HepG2 (cell line): ENCODE measurements around the gene FUT4. TPM values are rescaled to one million over a fixed set of nuclear protein-coding genes. Genes with fewer than 3 reads are reported as not detected.

Source experiments
- ARID4A ChIP-seq: sonication (generic); formaldehyde crosslinking; IDR thresholded peaks from 2 replicates; pipeline ENCODE4 v1.5.0; 2020; ENCODE audit warnings: mild to moderate bottlenecking, missing genetic modification reagents, borderline replicate concordance
- EEA1 ChIP-seq: sonication (generic); formaldehyde crosslinking; IDR thresholded peaks from 2 replicates; pipeline ENCODE4 v1.5.1; 2020; ENCODE audit warnings: mild to moderate bottlenecking, missing genetic modification reagents, borderline replicate concordance
- FOXA3 ChIP-seq: IDR thresholded peaks from 2 replicates; pipeline ENCODE4 v1.6.1; 2016; ENCODE audit warnings: missing genetic modification reagents, missing compliant biosample characterization
- HNF4A ChIP-seq: sonication (generic); formaldehyde crosslinking; IDR thresholded peaks from 2 replicates; pipeline ENCODE4 v1.4.0; 2020; ENCODE audit warnings: missing genetic modification reagents
- MEIS2 ChIP-seq: sonication (generic); formaldehyde crosslinking; IDR thresholded peaks from 2 replicates; pipeline ENCODE4 v1.9.0; 2021; ENCODE audit warnings: mild to moderate bottlenecking, missing genetic modification reagents
- NR1H2 ChIP-seq: sonication (generic); formaldehyde crosslinking; IDR thresholded peaks from 2 replicates; pipeline ENCODE4 v1.8.1; 2022; ENCODE audit warnings: low read depth, missing genetic modification reagents, borderline replicate concordance
- PAF1 ChIP-seq: IDR thresholded peaks from 2 replicates; pipeline ENCODE4 v1.6.1; 2016; ENCODE audit warnings: missing genetic modification reagents, missing compliant biosample characterization
- PBX2 ChIP-seq: IDR thresholded peaks from 2 replicates; pipeline ENCODE4 v1.6.1; 2016; ENCODE audit warnings: control low read depth
- RAD51 ChIP-seq: fragments of 450-650 bp; IDR thresholded peaks from 2 replicates; pipeline ENCODE4 v1.6.1; 2016; ENCODE audit warnings: borderline replicate concordance
- RBM39 ChIP-seq: fragments of 200-400 bp; formaldehyde crosslinking; IDR thresholded peaks from one replicate; pipeline ENCODE4 v1.6.1; 2018; ENCODE audit warnings: antibody characterized with exemption, mild to moderate bottlenecking, low read depth, low read length; ENCODE audit not compliant: poor library complexity, severe bottlenecking
- SATB2 ChIP-seq: sonication (generic); formaldehyde crosslinking; IDR thresholded peaks from 2 replicates; pipeline ENCODE4 v1.5.0; 2020; ENCODE audit warnings: missing genetic modification reagents
- SNRNP70 ChIP-seq: fragments of 200-400 bp; formaldehyde crosslinking; IDR thresholded peaks from 2 replicates; pipeline ENCODE4 v1.6.1; 2017; ENCODE audit warnings: mild to moderate bottlenecking, low read depth, low read length, moderate library complexity
- TARDBP ChIP-seq: sonication (generic); formaldehyde crosslinking; IDR thresholded peaks from 2 replicates; pipeline ENCODE4 v1.8.0; 2022; ENCODE audit warnings: mild to moderate bottlenecking, missing genetic modification reagents
- ZNF232 ChIP-seq: sonication (generic); formaldehyde crosslinking; IDR thresholded peaks from 2 replicates; pipeline ENCODE4 v1.4.0; 2020; ENCODE audit warnings: missing genetic modification reagents, borderline replicate concordance
- polyA plus RNA-seq, 8 experiments: library from polyadenylated mRNA; depleted of rRNA in 3 of 8; stranded (reverse) in 7 of 8; unstranded in 1 of 8; fragments of >200 nt; fragmentation: Illumina TruSeq in 4 of 8; extraction: Trizol in 4 of 8; gene quantifications; 2 replicates each; pipeline versions ENCODE4 v1.2.1 to v1.2.3, GENCODE V29; 2011 to 2016; ENCODE audit warnings: low read depth in 4 of 8, missing spikeins in 1 of 8, mixed read lengths in 1 of 8; ENCODE audit not compliant: insufficient read depth in 1 of 8
- total RNA-seq, 5 experiments: library from RNA; depleted of rRNA; stranded (reverse); fragments of >200 nt; fragmentation: Illumina TruSeq; extraction: Trizol; gene quantifications; 2 replicates each; pipeline ENCODE4 v1.2.3, GENCODE V29; 2016; ENCODE audit warnings: low read depth in 1 of 5

The FUT4 gene
- total and polyA plus RNA-seq, 2 of the 13 experiments (the other 11 are each of a cell fraction or from before 2014, with no cell fraction given): 0.28 to 0.60 TPM

GRCh38 chr11:94511932-94512781, 31.6 kb upstream of the FUT4 start, which contains the start of gene C11orf97 (continued):
- TF ChIP-seq NR1H2 (CRISPR knock-in tag) (no peak), RBM39 (no peak), PAF1 (CRISPR knock-in tag) (no peak), MEIS2 (CRISPR knock-in tag) (peak; percentile 63; the same call in 1 of the 2 replicates), SATB2 (CRISPR knock-in tag) (no peak), ARID4A (peak; percentile 89), TARDBP (CRISPR knock-in tag) (no peak), ZNF232 (CRISPR knock-in tag) (no peak), PBX2 (CRISPR knock-in tag) (no peak), RAD51 (no peak), HNF4A (0 out of 2 replicates have a peak, but pooled peaks have one; percentile 8), SNRNP70 (no peak), FOXA3 (no peak), EEA1 (CRISPR knock-in tag) (no peak)
